SK-N-MC (cell line): Measurements from ENCODE around the gene UGGT1.

Experiments
- EZH2 ChIP-seq: fragments of 200-600 bp; sonication (generic); IDR thresholded peaks from one replicate; pipeline ENCODE4 v1.6.1; 2017; ENCODE audit warnings: antibody characterized with exemption
- FOXP2 ChIP-seq: optimal IDR thresholded peaks from 2 replicates; pipeline ENCODE3; 2011; ENCODE audit warnings: mild to moderate bottlenecking, moderate library complexity; ENCODE audit not compliant: insufficient read depth; ENCODE audit errors: extremely low read length, control extremely low read depth
- POLR2AphosphoS5 ChIP-seq: IDR thresholded peaks from 2 replicates; pipeline ENCODE4 v1.6.1; 2012; ENCODE audit warnings: mild to moderate bottlenecking, low read depth, low read length, borderline replicate concordance

GRCh38 chr2:128236491-128237035 is 145.6 kb downstream of the UGGT1 start:
- TF ChIP-seq POLR2AphosphoS5 = no peak
- no peak for TF ChIP-seq EZH2
- no peak for TF ChIP-seq FOXP2
